SU-DHL-6 (cell line): ENCODE data around the gene LATS1.
"Not testable (repeated sequence)": the region's sequence is repeated elsewhere in the genome, so short reads cannot be mapped to it uniquely, and the experiment has no call there.

Source experiments
- H2AFZ ChIP-seq: fragments of 200-600 bp; sonication (generic); 2 replicates; pipeline ENCODE4 v1.6.1; 2014; ENCODE audit warnings: low read depth, mild to moderate bottlenecking, moderate library complexity, mixed read lengths, antibody characterized with exemption, low read length; ENCODE audit not compliant: severe bottlenecking
- H3F3A ChIP-seq: fragments of 200-600 bp; shearing (Covaris generic); 2 replicates; pipeline ENCODE4 v1.6.0; 2016; ENCODE audit warnings: antibody characterized with exemption, mild to moderate bottlenecking; ENCODE audit not compliant: insufficient read depth
- H3K27ac ChIP-seq: fragments of 200-600 bp; sonication (generic); 2 replicates; pipeline ENCODE4 v1.5.1; 2016; ENCODE audit warnings: low read depth, mild to moderate bottlenecking, low read length, moderate library complexity, mixed read lengths
- H3K27me3 ChIP-seq: fragments of 200-600 bp; sonication (generic), shearing (Covaris generic); 2 replicates; pipeline ENCODE4 v1.6.0; 2014; ENCODE audit warnings: mild to moderate bottlenecking, low read length
- H3K36me3 ChIP-seq: fragments of 200-600 bp; sonication (generic); 2 replicates; pipeline ENCODE4 v1.6.1; 2014; ENCODE audit warnings: mild to moderate bottlenecking, low read length, mixed read lengths
- H3K4me2 ChIP-seq: fragments of 300-600, 200-600 bp; shearing (Covaris generic), sonication (generic); 2 replicates; pipeline ENCODE4 v1.6.0; 2014; ENCODE audit warnings: low read length, low read depth, mild to moderate bottlenecking; ENCODE audit not compliant: poor library complexity, severe bottlenecking
- H3K4me3 ChIP-seq: fragments of 200-600 bp; sonication (generic); 2 replicates; pipeline ENCODE4 v1.5.1; 2014; ENCODE audit warnings: antibody characterized with exemption, low read length, mild to moderate bottlenecking, mixed read lengths; ENCODE audit not compliant: insufficient read depth, poor library complexity, severe bottlenecking
- H3K79me2 ChIP-seq: fragments of 200-600 bp; sonication (generic); 2 replicates; pipeline ENCODE4 v1.6.1; 2014; ENCODE audit warnings: mild to moderate bottlenecking, low read length, moderate library complexity; ENCODE audit not compliant: insufficient read depth
- H3K9ac ChIP-seq: fragments of 200-600 bp; sonication (generic); 2 replicates; pipeline ENCODE4 v1.7.0; 2014; ENCODE audit warnings: mild to moderate bottlenecking, low read length
- H3K9me2 ChIP-seq: fragments of 200-600 bp; sonication (generic); replicated peaks from 2 replicates; pipeline ENCODE4 v1.6.1; 2014; ENCODE audit warnings: low read length; ENCODE audit not compliant: insufficient read depth
- H3K9me3 ChIP-seq: fragments of 200-600 bp; sonication (generic); 2 replicates; pipeline ENCODE4 v1.6.1; 2014; ENCODE audit warnings: low read length, mixed read lengths; ENCODE audit not compliant: insufficient read depth
- H4K20me1 ChIP-seq: fragments of 200-600 bp; sonication (generic); 2 replicates; pipeline ENCODE4 v1.6.1; 2014; ENCODE audit warnings: low read depth, mild to moderate bottlenecking, antibody characterized with exemption, low read length, moderate library complexity, mixed read lengths
- EZH2phosphoT487 ChIP-seq: fragments of 200-600 bp; sonication (generic), shearing (Covaris generic); conservative IDR thresholded peaks from 2 replicates; pipeline ENCODE4 v1.6.1; 2018; ENCODE audit warnings: mild to moderate bottlenecking, antibody characterized with exemption, low read length, moderate library complexity, mixed read lengths
- TF ChIP-seq, protein P1 (sequence below): fragments of 200-600 bp; sonication (generic); IDR thresholded peaks from one replicate; pipeline ENCODE4 v1.5.1; 2017; ENCODE audit warnings: antibody characterized with exemption, mild to moderate bottlenecking, low read length, moderate library complexity; ENCODE audit not compliant: insufficient read depth, poor library complexity, severe bottlenecking

Gene LATS1

DNA sequence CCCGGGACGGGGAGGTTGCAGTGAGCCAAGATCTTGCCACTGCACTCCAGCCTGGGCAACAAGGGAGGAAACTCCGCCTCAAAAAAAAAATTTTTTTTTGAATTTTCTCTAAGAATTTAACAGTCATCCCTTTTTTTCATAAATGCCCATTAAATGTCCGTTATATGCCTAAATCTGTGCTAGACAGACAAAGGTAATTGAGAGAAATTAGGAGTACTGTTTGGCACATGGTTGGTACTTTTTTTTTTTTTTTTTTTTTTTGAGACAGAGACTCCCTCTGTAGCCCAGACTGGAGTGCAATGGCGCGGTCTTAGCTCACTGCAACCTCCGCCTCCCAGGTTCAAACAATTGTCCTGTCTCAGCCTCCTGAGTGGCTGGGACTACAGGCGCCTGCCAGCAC, 33.3 kb upstream of the LATS1 start:
- Histone ChIP-seq H3K9ac (peak overlapping the region; percentile 95), H3K36me3 (0 out of 2 replicates have a peak, but pooled peaks cover 6% of the 10 kb centered on the region), H3K9me3 (no peaks in the 10 kb centered on the region), H3K27me3 (no peaks in the 10 kb centered on the region), H3K27ac (no peak overlapping the region), H2AFZ (no peak overlapping the region), H3K4me2 (peak overlapping the region; percentile 99), H4K20me1 (peaks cover 25% of the 10 kb centered on the region), H3K4me3 (peak overlapping the region; percentile 96), H3K9me2 (no peaks in the 10 kb centered on the region), H3K79me2 (peaks cover 67% of the 10 kb centered on the region), H3F3A (peaks cover 12% of the 10 kb centered on the region)
- no peak for TF ChIP-seq EZH2phosphoT487
- TF ChIP-seq, protein P1, sequence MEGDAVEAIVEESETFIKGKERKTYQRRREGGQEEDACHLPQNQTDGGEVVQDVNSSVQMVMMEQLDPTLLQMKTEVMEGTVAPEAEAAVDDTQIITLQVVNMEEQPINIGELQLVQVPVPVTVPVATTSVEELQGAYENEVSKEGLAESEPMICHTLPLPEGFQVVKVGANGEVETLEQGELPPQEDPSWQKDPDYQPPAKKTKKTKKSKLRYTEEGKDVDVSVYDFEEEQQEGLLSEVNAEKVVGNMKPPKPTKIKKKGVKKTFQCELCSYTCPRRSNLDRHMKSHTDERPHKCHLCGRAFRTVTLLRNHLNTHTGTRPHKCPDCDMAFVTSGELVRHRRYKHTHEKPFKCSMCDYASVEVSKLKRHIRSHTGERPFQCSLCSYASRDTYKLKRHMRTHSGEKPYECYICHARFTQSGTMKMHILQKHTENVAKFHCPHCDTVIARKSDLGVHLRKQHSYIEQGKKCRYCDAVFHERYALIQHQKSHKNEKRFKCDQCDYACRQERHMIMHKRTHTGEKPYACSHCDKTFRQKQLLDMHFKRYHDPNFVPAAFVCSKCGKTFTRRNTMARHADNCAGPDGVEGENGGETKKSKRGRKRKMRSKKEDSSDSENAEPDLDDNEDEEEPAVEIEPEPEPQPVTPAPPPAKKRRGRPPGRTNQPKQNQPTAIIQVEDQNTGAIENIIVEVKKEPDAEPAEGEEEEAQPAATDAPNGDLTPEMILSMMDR: no peak

DNA sequence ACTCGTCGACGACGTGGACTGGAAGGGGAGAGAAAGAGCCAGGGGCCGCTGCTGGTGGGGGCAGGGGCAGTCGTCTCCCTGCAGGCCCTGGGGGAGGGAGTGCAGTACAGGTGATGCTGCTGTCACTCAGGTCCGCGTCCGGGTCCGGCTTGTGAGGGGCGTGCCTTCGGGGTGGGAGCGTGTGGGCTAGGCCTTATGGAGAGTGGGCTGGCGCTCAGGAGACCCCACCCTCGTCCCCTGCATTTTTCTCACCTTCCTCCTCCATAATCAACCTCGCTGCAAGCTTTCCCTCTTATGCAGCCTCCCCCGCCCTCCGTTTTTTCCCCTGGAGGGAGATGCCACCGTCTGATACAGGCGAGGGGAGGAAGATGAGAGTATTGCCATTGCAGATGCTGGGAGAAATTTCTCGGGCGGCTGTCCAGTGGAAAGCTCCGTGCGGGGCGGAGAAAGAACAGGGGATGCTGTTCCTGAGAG, 32.3 kb upstream of the LATS1 start:
- H3K4me2 ChIP-seq: peak overlapping the region; percentile 99
- no peaks in the 10 kb centered on the region for H3K9me3 ChIP-seq
- peak overlapping the region; percentile 95 for H3K9ac ChIP-seq
- peaks cover 67% of the 10 kb centered on the region for H3K79me2 ChIP-seq
- H3K4me3 ChIP-seq: peak overlapping the region; percentile 96
- TF ChIP-seq EZH2phosphoT487: no peak
- TF ChIP-seq, protein P1: no peak
- H3K36me3 ChIP-seq: 0 out of 2 replicates have a peak, but pooled peaks cover 6% of the 10 kb centered on the region
- no peaks in the 10 kb centered on the region for H3K9me2 ChIP-seq
- no peaks in the 10 kb centered on the region for H3K27me3 ChIP-seq
- H3K27ac ChIP-seq: peak overlapping the region; percentile 69
- H2AFZ ChIP-seq: no peak overlapping the region
- peaks cover 12% of the 10 kb centered on the region for H3F3A ChIP-seq
- H4K20me1 ChIP-seq: peaks cover 25% of the 10 kb centered on the region

DNA sequence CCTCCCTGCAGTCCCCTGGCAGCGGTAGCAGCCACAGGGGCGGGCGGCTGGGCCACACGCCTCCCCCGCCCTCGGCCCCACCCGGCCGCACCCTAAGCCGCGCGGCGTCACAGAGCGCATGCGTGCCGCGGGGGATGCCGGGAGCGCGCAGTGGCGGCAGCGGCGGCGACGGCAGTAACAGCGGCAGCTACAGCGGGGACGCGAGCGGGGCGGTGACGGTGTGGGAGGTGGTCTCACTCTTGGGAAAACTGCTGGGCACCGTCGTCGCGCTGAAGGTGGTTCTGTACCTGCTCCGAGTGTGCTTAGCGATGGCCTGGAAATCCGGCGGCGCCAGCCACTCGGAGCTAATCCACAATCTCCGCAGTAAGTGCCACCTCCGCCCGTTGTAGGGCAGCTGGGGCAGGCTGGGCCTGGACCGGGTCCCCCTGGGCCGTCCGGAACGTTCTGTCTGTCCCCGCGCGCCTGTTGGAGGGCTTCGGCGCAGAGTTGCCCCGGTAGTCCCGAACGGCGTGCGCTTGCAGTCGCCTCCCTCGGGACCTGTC, 31.8 kb upstream of the LATS1 start, which contains the start of gene PCMT1:
Gene PCMT1 (plus strand): TSS at position 148 of the 542 bp plus-strand sequence. CDS start 161 bp downstream, at position 309.
- H3K9ac ChIP-seq: peak within 1 kb of the TSS; percentile 95
- TF ChIP-seq, protein P1: no peak
- no peak for TF ChIP-seq EZH2phosphoT487
- peak within 1 kb of the TSS; percentile 96 for H3K4me3 ChIP-seq
- peaks cover 66% of the 10 kb centered on the region for H3K79me2 ChIP-seq
- no peaks in the 10 kb centered on the region for H3K27me3 ChIP-seq
- H4K20me1 ChIP-seq: peaks cover 21% of the 10 kb centered on the region
- no peaks in the 10 kb centered on the region for H3K9me3 ChIP-seq
- peaks cover 12% of the 10 kb centered on the region for H3F3A ChIP-seq
- H3K27ac ChIP-seq: peak within 1 kb of the TSS; percentile 69
- H3K4me2 ChIP-seq: peak within 1 kb of the TSS; percentile 99
- H3K9me2 ChIP-seq: no peaks in the 10 kb centered on the region
- H3K36me3 ChIP-seq: 0 out of 2 replicates have a peak, but pooled peaks cover 6% of the 10 kb centered on the region
- H2AFZ ChIP-seq: peak within 1 kb of the TSS; percentile 42

DNA sequence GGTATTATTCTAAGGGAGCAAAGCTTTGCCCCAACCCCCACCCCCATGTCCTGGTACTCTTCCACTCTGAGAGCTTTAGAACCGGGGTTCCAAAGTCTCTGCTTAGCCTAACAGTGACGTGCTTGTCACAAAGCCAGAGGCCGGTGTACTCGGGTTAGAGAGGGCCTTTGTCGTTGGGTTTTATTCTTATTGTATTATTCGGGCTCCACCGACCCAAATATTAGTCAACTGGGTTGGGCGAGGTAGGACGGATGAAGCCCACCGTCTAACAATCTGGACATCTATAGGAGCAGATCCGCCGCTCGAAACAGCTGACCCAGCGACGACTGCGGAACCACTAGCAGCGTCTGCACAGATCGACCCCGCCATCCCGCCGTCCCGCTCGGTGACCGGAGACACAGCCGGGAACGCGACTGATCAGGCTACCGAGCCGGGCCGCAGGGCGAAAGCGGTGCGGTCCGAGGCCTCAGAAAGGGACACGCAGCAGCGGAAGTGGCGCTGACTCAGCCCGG, 31.2 kb upstream of the LATS1 start:
- Histone ChIP-seq H3K79me2 (peaks cover 66% of the 10 kb centered on the region), H4K20me1 (peaks cover 16% of the 10 kb centered on the region), H3K4me3 (peak overlapping the region; percentile 96), H3K27ac (peak overlapping the region; percentile 69), H3F3A (peaks cover 12% of the 10 kb centered on the region), H3K4me2 (peak overlapping the region; percentile 57), H2AFZ (peak overlapping the region; percentile 42), H3K9ac (peak overlapping the region; percentile 95)
- not testable (repeated sequence) for H3K9me3 ChIP-seq, H3K9me2 ChIP-seq, H3K27me3 ChIP-seq, H3K36me3 ChIP-seq
